MM.1S (cell line): ENCODE measurements around the gene OR2A2.

ENCODE experiments used
- DNase-seq: peaks from one replicate; pipeline ENCODE4 v3.0.0-alpha.2; 2015
- H2AFZ ChIP-seq: fragments of 300-600 bp; sonication (generic); 2 replicates; pipeline ENCODE4 v1.6.0; 2016; ENCODE audit warnings: antibody characterized with exemption, low read length
- H3F3A ChIP-seq: fragments of 300-600 bp; sonication (generic); 2 replicates; pipeline ENCODE4 v1.6.1; 2016; ENCODE audit warnings: mild to moderate bottlenecking, antibody characterized with exemption, low read length, moderate library complexity, mixed read lengths; ENCODE audit not compliant: insufficient read depth
- H3K27ac ChIP-seq: fragments of 300-600 bp; sonication (generic); 2 replicates; pipeline ENCODE4 v1.5.1; 2016; ENCODE audit warnings: mild to moderate bottlenecking, low read length
- H3K27me3 ChIP-seq: fragments of 300-600 bp; sonication (generic); replicated peaks from 2 replicates; pipeline ENCODE4 v1.6.0; 2016; ENCODE audit warnings: low read length; ENCODE audit not compliant: insufficient read depth
- H3K36me3 ChIP-seq: fragments of 300-600 bp; sonication (generic); replicated peaks from 2 replicates; pipeline ENCODE4 v1.6.1; 2016; ENCODE audit warnings: mild to moderate bottlenecking, low read length, mixed read lengths; ENCODE audit not compliant: insufficient read depth
- H3K4me1 ChIP-seq: fragments of 300-600 bp; sonication (generic); 2 replicates; pipeline ENCODE4 v1.6.1; 2016; ENCODE audit warnings: low read length, mixed read lengths
- H3K4me2 ChIP-seq: fragments of 300-600 bp; sonication (generic); 2 replicates; pipeline ENCODE4 v1.6.0; 2016; ENCODE audit warnings: low read depth, low read length
- H3K4me3 ChIP-seq: fragments of 300-600 bp; sonication (generic); 2 replicates; pipeline ENCODE4 v1.5.1; 2016; ENCODE audit warnings: low read length, mixed read lengths
- H3K79me2 ChIP-seq: fragments of 300-600 bp; sonication (generic); 2 replicates; pipeline ENCODE4 v1.6.1; 2016; ENCODE audit warnings: mixed run types, low read length, mixed read lengths
- H3K9ac ChIP-seq: fragments of 300-600 bp; sonication (generic); 2 replicates; pipeline ENCODE4 v1.6.1; 2016; ENCODE audit warnings: low read length, mixed read lengths
- H3K9me2 ChIP-seq: fragments of 300-600 bp; sonication (generic); replicated peaks from 2 replicates; pipeline ENCODE4 v1.6.1; 2016; ENCODE audit warnings: mild to moderate bottlenecking, low read length, mixed read lengths; ENCODE audit not compliant: insufficient read depth
- H3K9me3 ChIP-seq: fragments of 300-600 bp; sonication (generic); replicated peaks from 2 replicates; pipeline ENCODE4 v1.6.1; 2016; ENCODE audit warnings: mild to moderate bottlenecking, low read length, mixed read lengths; ENCODE audit not compliant: insufficient read depth
- H4K20me1 ChIP-seq: fragments of 300-600 bp; sonication (generic); 2 replicates; pipeline ENCODE4 v1.6.1; 2016; ENCODE audit warnings: mild to moderate bottlenecking, low read length, moderate library complexity, mixed read lengths; ENCODE audit not compliant: insufficient read depth
- EZH2 ChIP-seq: fragments of 300-600 bp; sonication (generic); optimal IDR thresholded peaks from 2 replicates; pipeline ENCODE3; 2017; ENCODE audit warnings: low read depth, mild to moderate bottlenecking, antibody characterized with exemption, low read length, mixed read lengths
- EZH2phosphoT487 ChIP-seq: fragments of 300-600 bp; sonication (generic); IDR thresholded peaks from 2 replicates; pipeline ENCODE4 v1.6.1; 2018; ENCODE audit warnings: antibody characterized with exemption, low read length
- TF ChIP-seq, protein P1 (sequence below): fragments of 300-600 bp; sonication (generic); IDR thresholded peaks from 2 replicates; pipeline ENCODE4 v1.5.1; 2016; ENCODE audit warnings: antibody characterized with exemption, low read length, mixed read lengths

Gene OR2A2

DNA sequence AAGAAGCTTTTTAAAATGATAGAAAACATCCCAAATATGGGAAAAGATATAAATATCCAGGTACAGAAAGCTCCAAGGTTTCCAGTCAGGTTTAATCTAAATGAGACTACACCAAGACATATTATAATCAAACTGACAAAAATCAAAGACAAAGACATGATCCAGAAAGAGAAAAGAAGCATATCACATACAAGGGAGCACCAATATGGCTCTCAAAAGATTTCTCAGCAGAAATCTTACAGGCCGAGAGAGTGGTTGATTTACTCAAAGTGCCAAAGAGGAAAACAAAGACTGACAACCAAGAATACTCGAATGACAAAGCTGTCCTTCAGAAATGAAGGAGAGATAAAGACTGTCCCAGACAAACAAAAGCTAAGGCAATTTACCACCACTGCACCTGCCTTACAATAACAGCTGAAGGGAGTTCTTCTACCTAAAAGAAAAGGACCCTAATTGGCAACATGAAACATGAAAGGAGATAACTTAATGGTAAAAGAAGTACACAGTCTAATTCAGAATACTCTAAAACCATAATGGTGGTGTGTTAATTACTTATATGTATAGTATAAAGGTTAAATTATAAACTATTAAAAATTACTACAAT is 38.9 kb downstream of the OR2A2 start:
- Histone ChIP-seq H3K4me3 (no peak overlapping the region), H4K20me1 (no peaks in the 10 kb centered on the region), H3F3A (no peaks in the 10 kb centered on the region), H3K27ac (no peak overlapping the region), H3K79me2 (no peaks in the 10 kb centered on the region), H3K4me1 (no peaks in the 10 kb centered on the region), H3K27me3 (no peaks in the 10 kb centered on the region), H3K9ac (no peak overlapping the region), H3K36me3 (no peaks in the 10 kb centered on the region), H3K9me3 (no peaks in the 10 kb centered on the region), H3K4me2 (no peak overlapping the region), H2AFZ (no peak overlapping the region), H3K9me2 (no peaks in the 10 kb centered on the region)
- TF ChIP-seq EZH2: no peak
- TF ChIP-seq, protein P1, sequence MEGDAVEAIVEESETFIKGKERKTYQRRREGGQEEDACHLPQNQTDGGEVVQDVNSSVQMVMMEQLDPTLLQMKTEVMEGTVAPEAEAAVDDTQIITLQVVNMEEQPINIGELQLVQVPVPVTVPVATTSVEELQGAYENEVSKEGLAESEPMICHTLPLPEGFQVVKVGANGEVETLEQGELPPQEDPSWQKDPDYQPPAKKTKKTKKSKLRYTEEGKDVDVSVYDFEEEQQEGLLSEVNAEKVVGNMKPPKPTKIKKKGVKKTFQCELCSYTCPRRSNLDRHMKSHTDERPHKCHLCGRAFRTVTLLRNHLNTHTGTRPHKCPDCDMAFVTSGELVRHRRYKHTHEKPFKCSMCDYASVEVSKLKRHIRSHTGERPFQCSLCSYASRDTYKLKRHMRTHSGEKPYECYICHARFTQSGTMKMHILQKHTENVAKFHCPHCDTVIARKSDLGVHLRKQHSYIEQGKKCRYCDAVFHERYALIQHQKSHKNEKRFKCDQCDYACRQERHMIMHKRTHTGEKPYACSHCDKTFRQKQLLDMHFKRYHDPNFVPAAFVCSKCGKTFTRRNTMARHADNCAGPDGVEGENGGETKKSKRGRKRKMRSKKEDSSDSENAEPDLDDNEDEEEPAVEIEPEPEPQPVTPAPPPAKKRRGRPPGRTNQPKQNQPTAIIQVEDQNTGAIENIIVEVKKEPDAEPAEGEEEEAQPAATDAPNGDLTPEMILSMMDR: no peak
- TF ChIP-seq EZH2phosphoT487: no peak
- DNase-seq: no peak

DNA sequence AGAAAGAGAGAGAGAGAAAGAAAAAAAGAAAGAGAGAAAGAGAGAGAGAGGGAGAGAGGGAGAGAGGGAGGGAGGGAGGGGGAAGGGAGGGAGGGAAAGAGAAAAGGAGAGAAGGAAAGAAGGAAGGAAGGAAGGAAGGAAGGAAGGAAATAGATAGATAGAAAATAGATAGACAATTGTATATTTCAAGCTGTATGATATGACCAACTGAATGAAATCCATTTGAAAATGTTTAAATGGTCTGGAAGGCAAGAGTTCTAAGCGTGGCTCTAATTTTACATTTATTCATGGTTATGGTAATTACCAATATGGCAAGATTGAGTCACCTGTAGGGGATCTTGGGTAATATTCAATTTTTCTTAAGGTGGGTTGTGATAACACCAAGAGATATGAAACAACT is 49.5 kb downstream of the OR2A2 start:
- no peaks in the 10 kb centered on the region for H3F3A ChIP-seq
- no peaks in the 10 kb centered on the region for H3K4me1 ChIP-seq
- H3K4me3 ChIP-seq: no peak overlapping the region
- no peaks in the 10 kb centered on the region for H3K9me3 ChIP-seq
- H2AFZ ChIP-seq: no peak overlapping the region
- no peak overlapping the region for H3K27ac ChIP-seq
- no peaks in the 10 kb centered on the region for H3K79me2 ChIP-seq
- no peak for TF ChIP-seq EZH2phosphoT487
- no peak for TF ChIP-seq EZH2
- TF ChIP-seq, protein P1: no peak
- H3K9ac ChIP-seq: no peak overlapping the region
- H4K20me1 ChIP-seq: no peaks in the 10 kb centered on the region
- H3K36me3 ChIP-seq: no peaks in the 10 kb centered on the region
- no peaks in the 10 kb centered on the region for H3K27me3 ChIP-seq
- DNase-seq: no peak
- H3K9me2 ChIP-seq: no peaks in the 10 kb centered on the region
- no peak overlapping the region for H3K4me2 ChIP-seq
